K562 treated with DMSO at 1 percent for 48 hours (cell line): Measurements from ENCODE around the gene ANP32E. TPM values are rescaled to one million over a fixed set of nuclear protein-coding genes. Genes with fewer than 3 reads are reported as not detected.

Experiments used
- total RNA-seq: library from RNA; unstranded; fragments of 300-600 nt; gene quantifications from 2 replicates; pipeline ENCODE4 v1.2.3, GENCODE V29; 2022; ENCODE audit warnings: low replicate concordance; ENCODE audit errors: extremely low read depth

The ANP32E gene
- total RNA-seq = not detected in 2 replicates

DNA sequence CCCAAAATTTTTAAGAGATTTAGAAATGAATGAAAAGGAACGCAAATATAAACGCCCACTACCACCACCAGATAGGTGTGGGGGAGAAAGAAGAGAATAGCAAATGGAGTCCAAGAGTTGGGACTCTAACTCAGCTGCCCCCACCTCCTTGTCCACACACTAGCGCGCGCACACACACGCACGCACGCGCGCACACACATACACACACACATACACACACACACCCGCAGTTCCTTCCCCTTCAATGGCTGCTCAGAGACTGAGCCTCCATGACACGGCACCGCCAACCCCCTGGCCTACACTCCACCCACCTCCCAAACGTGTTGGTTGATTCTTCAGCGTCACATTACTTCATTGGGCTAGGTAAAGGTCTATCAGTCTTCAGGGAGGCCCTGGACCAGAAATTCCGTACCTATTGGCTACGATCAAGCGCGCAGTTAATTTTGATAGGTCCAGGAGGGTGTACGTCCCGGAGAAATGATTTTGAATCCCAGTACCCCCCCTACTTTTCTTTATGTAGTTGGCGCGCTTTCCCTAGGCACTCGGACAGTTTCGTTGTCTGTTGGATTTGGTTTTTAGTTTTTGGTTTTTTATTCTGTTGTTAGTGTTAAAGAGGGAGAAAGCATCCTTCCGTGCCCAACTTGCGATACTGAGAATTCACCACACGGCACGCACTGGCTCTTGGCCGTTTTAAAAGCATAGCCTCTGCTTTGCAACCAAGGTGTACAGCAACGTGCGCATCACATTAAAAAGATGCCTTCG, at the start of gene ANP32E:
ANP32E (minus strand) TSS at position 261 of the 762 bp plus-strand sequence. CDS start 326 bp downstream, outside the sequence.

DNA sequence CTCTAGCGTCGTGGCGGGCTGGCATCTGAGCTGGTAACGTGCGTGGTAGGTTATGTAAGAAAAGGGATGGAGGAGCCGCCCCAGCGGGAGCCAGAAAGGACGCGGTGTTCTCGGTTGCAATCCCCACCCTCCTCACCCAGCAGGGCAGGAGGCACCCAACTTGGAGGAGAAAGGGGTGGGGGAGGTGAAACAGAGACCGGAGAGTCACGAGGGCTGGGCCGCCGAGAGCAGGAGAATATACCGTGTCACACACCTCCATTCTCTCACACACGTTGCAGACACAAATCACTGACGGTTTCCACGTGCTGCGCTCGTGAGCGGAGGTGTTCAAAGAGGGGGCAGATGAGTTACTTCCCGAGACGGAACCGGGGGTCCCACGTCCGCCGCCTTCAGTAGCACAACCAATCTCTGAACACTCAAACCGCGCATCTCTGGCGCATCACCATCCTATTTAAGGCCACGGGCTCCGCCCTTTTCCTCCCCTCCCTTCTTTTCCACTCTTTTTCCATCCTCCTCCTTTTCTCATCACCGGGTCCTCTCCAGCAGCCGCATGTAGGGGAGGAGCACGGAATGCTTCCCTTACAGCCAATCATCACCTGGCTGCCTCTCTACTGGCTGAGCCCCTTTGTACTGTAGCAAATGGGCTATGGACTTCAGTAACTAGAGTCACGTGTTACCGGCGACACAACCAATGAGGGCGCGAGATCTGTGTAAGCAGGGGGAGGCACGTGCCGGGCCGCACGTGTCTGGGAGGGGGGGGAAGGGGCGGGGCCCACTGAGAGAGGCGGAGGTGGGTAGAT, 46.0 kb upstream of the ANP32E start, which contains the start of gene CIART:
CIART (plus strand) TSS at position 797 of the 800 bp plus-strand sequence. CDS start 714 bp downstream, outside the sequence.

GRCh38 chr1:150268705-150269403, 32.9 kb upstream of the ANP32E start, which contains the start of gene APH1A:
APH1A (minus strand) TSS chr1:150269016; CDS start chr1:150268810, 206 bp downstream.

GRCh38 chr1:150257624-150258585, 22.0 kb upstream of the ANP32E start, which contains the start of gene CA14:
CA14 (plus strand) TSS chr1:150257774; CDS start chr1:150258129, 355 bp downstream.

Other genes starting within 250 kb of the ANP32E start
- not detected in 2 replicates for gene OTUD7B, start 225.4 kb downstream of the ANP32E start, total RNA-seq
- not detected in 2 replicates for gene VPS45, start 168.3 kb downstream of the ANP32E start, total RNA-seq
- gene PLEKHO1, start 86.2 kb downstream of the ANP32E start, total RNA-seq = not detected in 2 replicates
- gene CA14, start 21.7 kb upstream of the ANP32E start, total RNA-seq = not detected in 2 replicates
- gene APH1A, start 32.9 kb upstream of the ANP32E start, total RNA-seq = not detected in 2 replicates
- not detected in 2 replicates for gene C1orf54, start 36.7 kb upstream of the ANP32E start, total RNA-seq
- not detected in 2 replicates for gene CIART, start 46.4 kb upstream of the ANP32E start, total RNA-seq
- gene MRPS21, start 57.7 kb upstream of the ANP32E start, total RNA-seq = not detected in 2 replicates
- gene PRPF3, start 85.4 kb upstream of the ANP32E start, total RNA-seq = not detected in 2 replicates
- gene RPRD2, start 128.0 kb upstream of the ANP32E start, total RNA-seq = not detected in 2 replicates